Chondrocyte (in vitro differentiated cells): ENCODE data around the gene KDM4B. TPM values are rescaled to one million over a fixed set of nuclear protein-coding genes. Genes with fewer than 3 reads are reported as not detected.

Experiments used
- DNase-seq: peaks from one replicate; pipeline ENCODE4 v3.0.0; 2021; ENCODE audit warnings: mixed read lengths, low spot score
- H3K27ac Mint-ChIP-seq: one replicate; pipeline ENCODE4 v1.8.0; 2021; ENCODE audit warnings: mild to moderate bottlenecking, moderate library complexity, mixed read lengths; ENCODE audit not compliant: unreplicated experiment
- H3K27me3 Mint-ChIP-seq: 2 replicates; pipeline ENCODE4 v1.8.0; 2021; ENCODE audit warnings: low read depth, mixed read lengths
- H3K36me3 Mint-ChIP-seq: 2 replicates; pipeline ENCODE4 v1.8.0; 2021; ENCODE audit warnings: low read depth, mixed read lengths
- H3K4me1 Mint-ChIP-seq: 2 replicates; pipeline ENCODE4 v1.8.0; 2021; ENCODE audit warnings: low read depth, mild to moderate bottlenecking, mixed read lengths
- H3K4me3 Mint-ChIP-seq: one replicate; pipeline ENCODE4 v1.8.0; 2021; ENCODE audit warnings: mild to moderate bottlenecking, moderate library complexity, mixed read lengths; ENCODE audit not compliant: unreplicated experiment
- H3K9me3 Mint-ChIP-seq: 2 replicates; pipeline ENCODE4 v1.8.0; 2021; ENCODE audit warnings: low read depth, mixed read lengths
- CTCF ChIP-seq: fragments of 200-600 bp; sonication (generic); IDR thresholded peaks from 2 replicates; pipeline ENCODE4 v1.5.0; 2021; ENCODE audit warnings: antibody characterized with exemption, mild to moderate bottlenecking, moderate library complexity
- microRNA-seq: library from miRNA; unstranded; fragments of <30 nt; microRNA quantifications from one replicate; pipeline ENCODE4 v1.2.0, GENCODE V29; 2020; ENCODE audit warnings: borderline number of aligned reads
- total RNA-seq: library from RNA; stranded (reverse); gene quantifications from 3 replicates; pipeline ENCODE4 v1.2.1, GENCODE V29; 2021

The KDM4B gene
- total RNA-seq, 1 donor from 2014 or later = 52.2 TPM

- no peak for DNase-seq
- Mint-ChIP-seq H3K4me3 (no peak overlapping the region), H3K4me1 (no peaks in the 10 kb centered on the region), H3K27ac (no peak overlapping the region), H3K27me3 (no peaks in the 10 kb centered on the region), H3K36me3 (peaks cover 8% of the 10 kb centered on the region), H3K9me3 (peaks cover 16% of the 10 kb centered on the region)
- TF ChIP-seq CTCF = no peak
Observed at GRCh38 chr19:5196832-5197231, 227.9 kb downstream of the KDM4B start.

- Mint-ChIP-seq H3K27me3 (no peaks in the 10 kb centered on the region), H3K9me3 (peaks cover 22% of the 10 kb centered on the region), H3K36me3 (peaks cover 26% of the 10 kb centered on the region), H3K27ac (no peak overlapping the region), H3K4me1 (no peaks in the 10 kb centered on the region), H3K4me3 (no peak overlapping the region)
- no peak for TF ChIP-seq CTCF
- DNase-seq = no peak
Observed at GRCh38 chr19:5200844-5201243, 231.9 kb downstream of the KDM4B start.

- no peak for DNase-seq
- H3K4me3 Mint-ChIP-seq = no peak overlapping the region
- H3K27ac Mint-ChIP-seq = no peak overlapping the region
Observed at GRCh38 chr19:5202553-5202952, 233.6 kb downstream of the KDM4B start.

More at GRCh38 chr19:5202553-5202952, 233.6 kb downstream of the KDM4B start:
- peaks cover 22% of the 10 kb centered on the region for H3K9me3 Mint-ChIP-seq
- no peak for TF ChIP-seq CTCF
- H3K27me3 Mint-ChIP-seq = no peaks in the 10 kb centered on the region
- no peaks in the 10 kb centered on the region for H3K4me1 Mint-ChIP-seq
- H3K36me3 Mint-ChIP-seq = peaks cover 29% of the 10 kb centered on the region

Small RNAs within 50 kb of the gene (microRNA-seq; reads per million reads assigned to microRNA genes)
- gene MIR4747 = not detected

Other genes with a start within 250 kb of the KDM4B start
- gene DPP9, start 245.3 kb upstream of the KDM4B start, total RNA-seq = 31.5 to 41.5 TPM (median 38.7 TPM) in 3 replicates
- gene FEM1A, start 177.4 kb upstream of the KDM4B start, total RNA-seq = 11.1 to 12.3 TPM (median 11.4 TPM) in 3 replicates
- 6.8 to 13.2 TPM (median 12.3 TPM) in 3 replicates for gene TICAM1, start 137.4 kb upstream of the KDM4B start, total RNA-seq
- 91.8 to 93.2 TPM (median 93.0 TPM) in 3 replicates for gene PLIN3, start 101.4 kb upstream of the KDM4B start, total RNA-seq
- 0.41 TPM in 1 of 3 replicates, not detected in the others for gene ARRDC5, start 66.2 kb upstream of the KDM4B start, total RNA-seq
- 15.7 to 42.5 TPM (median 17.4 TPM) in 3 replicates for gene UHRF1, start 59.6 kb upstream of the KDM4B start, total RNA-seq